Panc1 (cell line): ENCODE measurements around the gene CSMD2. TPM values are rescaled to one million over a fixed set of nuclear protein-coding genes. Genes with fewer than 3 reads are reported as not detected.

Experiments
- ATAC-seq: fragments of 200-7000 bp; cut with Tn5 transposase; 2 replicates; pipeline ENCODE4 v1.9.1; 2020; ENCODE audit warnings: mild to moderate bottlenecking, moderate library complexity
- BruUV-seq: library from RNA; stranded (reverse); fragments of 400-500 nt; replicated peaks from 2 replicates; lab custom pipeline; 2021; lab: Mats Ljungman, UMichigan
- CTCF ChIA-PET: fragments of 300-600 bp; sonication (Branson Sonifier 250); formaldehyde crosslinking; loops from one replicate; lab custom pipeline; 2022; ENCODE audit warnings: antibody characterized with exemption; lab: Charles Lee
- POLR2A ChIA-PET: fragments of 300-600 bp; sonication (Branson Sonifier 250); formaldehyde crosslinking; loops from one replicate; lab custom pipeline; 2022; ENCODE audit warnings: antibody characterized with exemption; lab: Charles Lee
- DNase-seq: peaks from one replicate; pipeline ENCODE4 v3.0.0-alpha.2; 2010; ENCODE audit warnings: low read depth, low spot score
- H3K27ac ChIP-seq: 2 replicates; pipeline ENCODE4 v1.5.1; 2011; ENCODE audit warnings: mild to moderate bottlenecking, low read length, inconsistent platforms
- H3K27me3 ChIP-seq: fragments of 200-500 bp; sonication (Bioruptor generic); 2 replicates; pipeline ENCODE4 v1.6.0; 2014; ENCODE audit warnings: low read length, inconsistent platforms; ENCODE audit not compliant: control insufficient read depth, insufficient read depth
- H3K36me3 ChIP-seq: fragments of 200-500 bp; sonication (Bioruptor generic); 2 replicates; pipeline ENCODE4 v1.5.1; 2014; ENCODE audit warnings: inconsistent platforms, mild to moderate bottlenecking, low read length, moderate library complexity; ENCODE audit not compliant: control insufficient read depth, insufficient read depth
- H3K4me1 ChIP-seq: 2 replicates; pipeline ENCODE4 v1.5.1; 2011; ENCODE audit warnings: inconsistent platforms, mild to moderate bottlenecking, low read length, moderate library complexity; ENCODE audit not compliant: control insufficient read depth, insufficient read depth
- H3K4me3 ChIP-seq, 2 experiments: 2 replicates each; pipeline ENCODE4 v1.5.1; 2011 to 2012; ENCODE audit warnings: low read depth in 2 of 2, low read length in 2 of 2, mild to moderate bottlenecking in 2 of 2, inconsistent platforms in 1 of 2, moderate library complexity in 1 of 2
- H3K9me3 ChIP-seq: fragments of 200-500 bp; sonication (Bioruptor generic); 2 replicates; pipeline ENCODE4 v1.5.1; 2014; ENCODE audit warnings: low read depth, mild to moderate bottlenecking, inconsistent platforms, low read length, moderate library complexity; ENCODE audit not compliant: control insufficient read depth, insufficient read depth
- POLR2AphosphoS5 ChIP-seq: IDR thresholded peaks from 2 replicates; pipeline ENCODE4 v1.6.1; 2012; ENCODE audit warnings: mild to moderate bottlenecking, low read depth, low read length, moderate library complexity
- SIN3A ChIP-seq: IDR thresholded peaks from 2 replicates; pipeline ENCODE4 v1.6.1; 2012; ENCODE audit warnings: low read depth, mild to moderate bottlenecking, low read length, moderate library complexity, borderline replicate concordance; ENCODE audit not compliant: insufficient read depth
- TCF7L2 ChIP-seq: IDR thresholded peaks from 2 replicates; pipeline ENCODE4 v1.6.1; 2011; ENCODE audit warnings: mild to moderate bottlenecking, low read depth, low read length, inconsistent platforms
- in situ Hi-C: cut with HindIII; loops from 2 replicates; pipeline ENCODE4 v1.10.0; 2016; ENCODE audit warnings: low sequenced_read_pairs, low pct_unique_long_range_greater_than_20kb
- intact Hi-C: fragments of 100-400 bp; cut with micrococcal nuclease; formaldehyde crosslinking; loops from one replicate; pipeline ENCODE4 v1.10.0; 2022; ENCODE audit not compliant: unreplicated experiment
- total RNA-seq: library from RNA; stranded (reverse); gene quantifications from one replicate; pipeline ENCODE4 v1.2.1, GENCODE V29; 2021; ENCODE audit not compliant: unreplicated experiment
- TF ChIP-seq, protein P1 (sequence below), 2 experiments: IDR thresholded peaks; 2 replicates each; pipeline ENCODE4 v1.6.1; 2011 to 2012; ENCODE audit warnings: low read depth in 2 of 2, control low read depth in 1 of 2, low read length in 1 of 2, mild to moderate bottlenecking in 1 of 2, moderate library complexity in 1 of 2; ENCODE audit not compliant: insufficient read depth in 1 of 2
- TF ChIP-seq, protein P2 (sequence below): fragments of 450-650 bp; IDR thresholded peaks from 2 replicates; pipeline ENCODE4 v1.5.1; 2017; ENCODE audit warnings: mild to moderate bottlenecking

The CSMD2 gene
- total RNA-seq, 1 experiment from 2014 or later: not detected

DNA sequence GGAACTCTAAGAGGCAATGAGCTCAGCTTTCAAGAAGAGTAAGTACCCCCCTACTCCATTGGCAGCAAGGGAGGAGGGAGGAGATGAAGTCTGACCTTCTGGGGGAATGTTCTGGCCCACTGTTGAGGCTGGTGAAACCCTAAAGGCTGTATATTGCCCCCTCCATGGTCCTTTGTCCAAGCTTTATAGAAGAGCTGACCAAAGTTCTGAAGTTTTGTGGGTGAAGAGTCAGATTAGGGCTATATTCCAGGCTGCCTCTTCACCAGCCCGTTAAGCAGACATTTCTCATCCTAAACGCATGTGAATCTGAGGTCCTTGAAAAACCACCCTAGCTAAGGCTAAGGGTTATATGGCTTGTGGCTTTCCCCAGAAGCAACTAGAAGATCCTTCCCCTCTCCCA, 13.0 kb upstream of the CSMD2 start:
- no peaks in the 10 kb centered on the region for H3K9me3 ChIP-seq
- H3K4me1 ChIP-seq: no peaks in the 10 kb centered on the region
- no peak overlapping the region for H3K4me3 ChIP-seq
- in situ Hi-C loops: no loop called here
- POLR2A ChIA-PET: no interaction called here
- CTCF ChIA-PET: no interaction called here
- ATAC-seq: no peak
- BruUV-seq: no TSS peak
- TF ChIP-seq, protein P1, sequence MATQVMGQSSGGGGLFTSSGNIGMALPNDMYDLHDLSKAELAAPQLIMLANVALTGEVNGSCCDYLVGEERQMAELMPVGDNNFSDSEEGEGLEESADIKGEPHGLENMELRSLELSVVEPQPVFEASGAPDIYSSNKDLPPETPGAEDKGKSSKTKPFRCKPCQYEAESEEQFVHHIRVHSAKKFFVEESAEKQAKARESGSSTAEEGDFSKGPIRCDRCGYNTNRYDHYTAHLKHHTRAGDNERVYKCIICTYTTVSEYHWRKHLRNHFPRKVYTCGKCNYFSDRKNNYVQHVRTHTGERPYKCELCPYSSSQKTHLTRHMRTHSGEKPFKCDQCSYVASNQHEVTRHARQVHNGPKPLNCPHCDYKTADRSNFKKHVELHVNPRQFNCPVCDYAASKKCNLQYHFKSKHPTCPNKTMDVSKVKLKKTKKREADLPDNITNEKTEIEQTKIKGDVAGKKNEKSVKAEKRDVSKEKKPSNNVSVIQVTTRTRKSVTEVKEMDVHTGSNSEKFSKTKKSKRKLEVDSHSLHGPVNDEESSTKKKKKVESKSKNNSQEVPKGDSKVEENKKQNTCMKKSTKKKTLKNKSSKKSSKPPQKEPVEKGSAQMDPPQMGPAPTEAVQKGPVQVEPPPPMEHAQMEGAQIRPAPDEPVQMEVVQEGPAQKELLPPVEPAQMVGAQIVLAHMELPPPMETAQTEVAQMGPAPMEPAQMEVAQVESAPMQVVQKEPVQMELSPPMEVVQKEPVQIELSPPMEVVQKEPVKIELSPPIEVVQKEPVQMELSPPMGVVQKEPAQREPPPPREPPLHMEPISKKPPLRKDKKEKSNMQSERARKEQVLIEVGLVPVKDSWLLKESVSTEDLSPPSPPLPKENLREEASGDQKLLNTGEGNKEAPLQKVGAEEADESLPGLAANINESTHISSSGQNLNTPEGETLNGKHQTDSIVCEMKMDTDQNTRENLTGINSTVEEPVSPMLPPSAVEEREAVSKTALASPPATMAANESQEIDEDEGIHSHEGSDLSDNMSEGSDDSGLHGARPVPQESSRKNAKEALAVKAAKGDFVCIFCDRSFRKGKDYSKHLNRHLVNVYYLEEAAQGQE (IDR thresholded peaks at IDR 0.05; ENCODE audit: insufficient read depth in 1 of 2, low read depth in 2 of 2, low read length in 1 of 2): peak in 1 of 2 experiments; percentile 62; a peak in 2 of 4 replicates
- no peak for TF ChIP-seq SIN3A
- H3K27ac ChIP-seq: no peak overlapping the region
- DNase-seq: no peak
- peaks cover 5% of the 10 kb centered on the region for H3K27me3 ChIP-seq
- no peaks in the 10 kb centered on the region for H3K36me3 ChIP-seq
- intact Hi-C loops: no loop called here

DNA sequence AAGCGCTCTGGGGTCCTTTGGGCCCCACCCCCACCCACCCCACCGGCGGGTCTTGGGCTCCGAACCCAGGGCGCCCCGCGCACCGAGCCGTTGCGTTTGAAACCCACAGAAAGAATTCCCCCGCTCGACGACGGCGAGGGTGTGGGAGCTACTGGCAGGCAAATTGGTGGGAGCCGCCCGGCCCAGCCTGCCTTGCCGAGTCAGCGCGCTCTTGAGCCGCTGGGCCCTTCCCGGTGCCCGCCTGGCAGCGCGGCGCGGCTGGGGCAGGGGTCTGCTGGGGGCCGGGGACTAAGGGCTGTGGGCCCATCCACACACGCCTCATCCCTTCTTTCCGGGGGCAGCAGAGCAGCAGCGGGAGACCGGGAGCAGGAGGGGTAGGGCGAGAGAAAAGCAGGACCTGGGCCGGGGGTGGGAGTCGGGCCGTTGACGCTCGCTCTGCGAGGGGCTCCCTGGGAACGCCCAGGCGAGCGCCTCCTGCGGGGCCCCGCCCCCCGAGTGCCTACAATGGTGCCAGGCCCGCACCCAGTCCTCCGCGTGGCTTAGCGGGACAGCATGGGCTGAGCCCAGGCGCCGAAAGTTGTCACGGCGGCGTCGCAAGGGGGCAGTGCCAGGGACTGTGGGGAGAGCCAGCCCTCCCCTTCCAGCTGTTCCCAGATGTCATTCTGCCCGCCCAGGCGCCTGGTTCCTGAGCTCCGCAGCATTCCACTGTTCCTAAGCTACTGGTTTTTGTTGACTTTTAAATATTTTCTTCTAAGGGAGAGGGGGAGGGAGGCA, 12.0 kb upstream of the CSMD2 start, which contains the start of gene C1orf94:
Gene C1orf94 (plus strand): TSS at position 78 of the 774 bp plus-strand sequence. CDS start 883 bp downstream, outside the sequence.
- no peak for ATAC-seq
- CTCF ChIA-PET: no interaction called here
- in situ Hi-C loops: no loop called here

More for the DNA sequence above, 12.0 kb upstream of the CSMD2 start, which contains the start of gene C1orf94:
- DNase-seq: no peak
- intact Hi-C loops: no loop called here
- peaks cover 7% of the 10 kb centered on the region for H3K27me3 ChIP-seq
- H3K4me3 ChIP-seq: no peak within 1 kb of the TSS
- BruUV-seq: no TSS peak
- H3K9me3 ChIP-seq: no peaks in the 10 kb centered on the region
- no peaks in the 10 kb centered on the region for H3K36me3 ChIP-seq
- no peaks in the 10 kb centered on the region for H3K4me1 ChIP-seq
- no peak within 1 kb of the TSS for H3K27ac ChIP-seq
- TF ChIP-seq, protein P2, sequence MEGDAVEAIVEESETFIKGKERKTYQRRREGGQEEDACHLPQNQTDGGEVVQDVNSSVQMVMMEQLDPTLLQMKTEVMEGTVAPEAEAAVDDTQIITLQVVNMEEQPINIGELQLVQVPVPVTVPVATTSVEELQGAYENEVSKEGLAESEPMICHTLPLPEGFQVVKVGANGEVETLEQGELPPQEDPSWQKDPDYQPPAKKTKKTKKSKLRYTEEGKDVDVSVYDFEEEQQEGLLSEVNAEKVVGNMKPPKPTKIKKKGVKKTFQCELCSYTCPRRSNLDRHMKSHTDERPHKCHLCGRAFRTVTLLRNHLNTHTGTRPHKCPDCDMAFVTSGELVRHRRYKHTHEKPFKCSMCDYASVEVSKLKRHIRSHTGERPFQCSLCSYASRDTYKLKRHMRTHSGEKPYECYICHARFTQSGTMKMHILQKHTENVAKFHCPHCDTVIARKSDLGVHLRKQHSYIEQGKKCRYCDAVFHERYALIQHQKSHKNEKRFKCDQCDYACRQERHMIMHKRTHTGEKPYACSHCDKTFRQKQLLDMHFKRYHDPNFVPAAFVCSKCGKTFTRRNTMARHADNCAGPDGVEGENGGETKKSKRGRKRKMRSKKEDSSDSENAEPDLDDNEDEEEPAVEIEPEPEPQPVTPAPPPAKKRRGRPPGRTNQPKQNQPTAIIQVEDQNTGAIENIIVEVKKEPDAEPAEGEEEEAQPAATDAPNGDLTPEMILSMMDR: no peak
- TF ChIP-seq TCF7L2 (no peak), POLR2AphosphoS5 (no peak), SIN3A (no peak)
- TF ChIP-seq, protein P1 (IDR thresholded peaks at IDR 0.05; ENCODE audit: insufficient read depth in 1 of 2, low read depth in 2 of 2, low read length in 1 of 2): no peak
- POLR2A ChIA-PET: no interaction called here
